ENCODE measurements around the gene LIPN.

- TF ChIP-seq CTCF (IDR thresholded peaks at IDR 0.05) (no peak), POLR2A (IDR thresholded peaks at IDR 0.05) (no peak)
These were observed 53.4 kb downstream of the LIPN start for GRCh38 chr10:88813200-88813599.
